Measurements from ENCODE around the gene KIF4B.
"Not testable (repeated sequence)": the region's sequence is repeated elsewhere in the genome, so short reads cannot be mapped to it uniquely, and the experiment has no call there.

KIF4B gene

DNA sequence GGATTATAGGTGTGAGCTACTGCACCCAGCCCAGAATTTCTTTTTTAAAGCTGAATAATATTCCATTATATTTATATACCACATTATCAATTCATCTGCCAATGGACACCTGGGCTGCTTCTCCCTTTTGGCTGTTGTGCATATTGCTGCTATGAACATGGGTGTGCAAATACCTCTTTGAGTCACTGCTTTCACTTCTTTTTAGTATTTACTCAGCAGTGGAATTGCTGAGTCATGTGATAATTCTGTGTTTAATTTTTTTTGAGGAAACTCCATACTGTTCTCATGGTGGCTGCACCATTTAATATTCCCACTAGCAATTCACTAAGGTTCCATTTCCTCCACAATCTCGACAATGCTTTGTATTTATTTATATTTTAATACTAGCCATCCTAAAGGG, 36.1 kb upstream of the KIF4B start:
- TF ChIP-seq, protein P1, sequence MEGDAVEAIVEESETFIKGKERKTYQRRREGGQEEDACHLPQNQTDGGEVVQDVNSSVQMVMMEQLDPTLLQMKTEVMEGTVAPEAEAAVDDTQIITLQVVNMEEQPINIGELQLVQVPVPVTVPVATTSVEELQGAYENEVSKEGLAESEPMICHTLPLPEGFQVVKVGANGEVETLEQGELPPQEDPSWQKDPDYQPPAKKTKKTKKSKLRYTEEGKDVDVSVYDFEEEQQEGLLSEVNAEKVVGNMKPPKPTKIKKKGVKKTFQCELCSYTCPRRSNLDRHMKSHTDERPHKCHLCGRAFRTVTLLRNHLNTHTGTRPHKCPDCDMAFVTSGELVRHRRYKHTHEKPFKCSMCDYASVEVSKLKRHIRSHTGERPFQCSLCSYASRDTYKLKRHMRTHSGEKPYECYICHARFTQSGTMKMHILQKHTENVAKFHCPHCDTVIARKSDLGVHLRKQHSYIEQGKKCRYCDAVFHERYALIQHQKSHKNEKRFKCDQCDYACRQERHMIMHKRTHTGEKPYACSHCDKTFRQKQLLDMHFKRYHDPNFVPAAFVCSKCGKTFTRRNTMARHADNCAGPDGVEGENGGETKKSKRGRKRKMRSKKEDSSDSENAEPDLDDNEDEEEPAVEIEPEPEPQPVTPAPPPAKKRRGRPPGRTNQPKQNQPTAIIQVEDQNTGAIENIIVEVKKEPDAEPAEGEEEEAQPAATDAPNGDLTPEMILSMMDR (conservative IDR thresholded peaks at IDR 0.05; ENCODE audit: low read depth, low read length): no peak
- no peaks in the 10 kb centered on the region for H3K27me3 ChIP-seq (ENCODE audit: insufficient read depth, low read depth)
- H3K27ac ChIP-seq: no peak overlapping the region
- no peaks in the 10 kb centered on the region for H3K79me2 ChIP-seq (ENCODE audit: insufficient read depth, low read depth)
- H3K4me1 ChIP-seq (ENCODE audit: low read depth, poor library complexity, severe bottlenecking): no peaks in the 10 kb centered on the region
- no peak overlapping the region for H3K4me2 ChIP-seq
- no peak overlapping the region for H2AFZ ChIP-seq (ENCODE audit: low read depth)
- H3K9ac ChIP-seq: no peak overlapping the region
- H4K20me1 ChIP-seq (ENCODE audit: insufficient read depth): no peaks in the 10 kb centered on the region
- H3K36me3 ChIP-seq (ENCODE audit: insufficient read depth): no peaks in the 10 kb centered on the region
- H3K4me3 ChIP-seq (IDR thresholded peaks at IDR 0.05; ENCODE audit: insufficient read depth, low read depth, low read length): no peak overlapping the region

DNA sequence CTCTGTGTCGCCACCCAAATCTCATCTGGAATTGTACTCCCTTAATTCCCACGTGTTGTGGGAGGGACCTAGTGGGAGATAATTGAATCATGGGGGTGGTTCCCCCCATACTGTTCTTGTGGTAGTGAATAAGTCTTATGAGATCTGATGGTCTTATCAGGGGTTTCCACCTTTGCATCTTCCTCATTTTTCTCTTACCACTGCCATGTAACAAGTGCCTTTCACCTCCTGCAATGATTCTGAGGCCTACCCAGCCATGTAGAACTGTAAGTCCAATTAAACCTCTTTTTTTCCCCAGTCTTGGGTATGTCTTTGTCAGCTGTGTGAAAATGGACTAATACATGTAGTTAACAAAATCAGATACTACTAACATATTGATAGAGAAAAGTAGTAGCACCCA, 35.3 kb upstream of the KIF4B start:
- not testable (repeated sequence) for H3K4me3 ChIP-seq (IDR thresholded peaks at IDR 0.05; ENCODE audit: insufficient read depth, low read depth, low read length); H2AFZ ChIP-seq (ENCODE audit: low read depth); H3K27me3 ChIP-seq (ENCODE audit: insufficient read depth, low read depth); H3K4me1 ChIP-seq (ENCODE audit: low read depth, poor library complexity, severe bottlenecking); H3K79me2 ChIP-seq (ENCODE audit: insufficient read depth, low read depth); H3K27ac ChIP-seq; H4K20me1 ChIP-seq (ENCODE audit: insufficient read depth); H3K36me3 ChIP-seq (ENCODE audit: insufficient read depth); H3K4me2 ChIP-seq; H3K9ac ChIP-seq

DNA sequence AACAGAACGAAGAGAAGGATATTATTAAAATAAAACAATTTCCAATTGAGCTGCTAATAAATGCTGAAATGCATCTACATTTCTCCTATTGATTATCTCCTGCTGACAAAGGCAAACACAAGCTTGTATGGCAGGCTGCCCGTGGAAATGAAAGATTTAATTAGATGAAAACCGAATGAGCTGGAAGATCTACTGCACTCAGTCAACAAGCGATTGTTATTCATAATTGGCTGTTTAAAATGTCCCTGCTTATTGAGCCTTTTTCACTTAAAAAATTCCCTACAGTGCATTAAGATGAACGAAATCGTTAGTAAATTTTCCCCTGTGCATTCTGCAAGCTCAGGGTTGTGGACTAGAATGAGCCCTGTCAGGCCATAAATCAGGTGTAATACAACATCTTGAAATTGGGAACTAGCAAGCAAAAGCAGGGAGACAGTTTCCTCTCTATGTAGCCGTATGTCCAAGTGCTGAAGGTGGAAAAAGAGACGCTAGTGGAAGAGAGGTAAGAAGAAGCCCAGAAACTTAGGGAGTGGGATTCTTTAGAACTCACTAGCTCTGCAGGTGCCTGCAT, 28.5 kb upstream of the KIF4B start:
- H3K27me3 ChIP-seq (ENCODE audit: insufficient read depth, low read depth): no peaks in the 10 kb centered on the region
- no peak overlapping the region for H3K27ac ChIP-seq
- H4K20me1 ChIP-seq (ENCODE audit: insufficient read depth): no peaks in the 10 kb centered on the region
- no peak overlapping the region for H3K4me3 ChIP-seq (IDR thresholded peaks at IDR 0.05; ENCODE audit: insufficient read depth, low read depth, low read length)
- H3K4me2 ChIP-seq: no peak overlapping the region
- no peak overlapping the region for H3K9ac ChIP-seq
- H3K36me3 ChIP-seq (ENCODE audit: insufficient read depth): no peaks in the 10 kb centered on the region
- H3K4me1 ChIP-seq (ENCODE audit: low read depth, poor library complexity, severe bottlenecking): no peaks in the 10 kb centered on the region
- H3K79me2 ChIP-seq (ENCODE audit: insufficient read depth, low read depth): no peaks in the 10 kb centered on the region
- no peak overlapping the region for H2AFZ ChIP-seq (ENCODE audit: low read depth)
- TF ChIP-seq, protein P1 (conservative IDR thresholded peaks at IDR 0.05; ENCODE audit: low read depth, low read length): no peak

DNA sequence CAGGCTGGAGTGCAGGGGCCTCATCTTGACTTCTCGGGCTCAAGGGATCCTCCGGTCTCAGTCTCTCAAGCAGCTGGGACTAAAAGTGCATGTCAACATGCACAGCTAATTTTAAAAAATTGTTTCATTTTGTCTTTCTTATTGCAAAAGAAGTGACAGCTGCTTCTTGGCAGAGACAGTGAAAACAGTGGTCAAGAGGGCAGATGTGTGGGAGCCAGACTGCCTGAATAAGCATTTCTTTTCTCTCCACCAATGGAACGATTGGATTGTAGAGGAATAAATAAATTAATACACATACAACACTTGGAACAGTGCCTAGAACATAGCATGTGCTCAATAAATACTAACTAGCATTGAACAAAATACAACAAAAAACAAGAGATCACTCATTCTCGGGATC, 27.4 kb upstream of the KIF4B start:
- TF ChIP-seq, protein P1 (conservative IDR thresholded peaks at IDR 0.05; ENCODE audit: low read depth, low read length): no peak
- Histone ChIP-seq H4K20me1 (ENCODE audit: insufficient read depth) (no peaks in the 10 kb centered on the region), H3K4me1 (ENCODE audit: low read depth, poor library complexity, severe bottlenecking) (no peaks in the 10 kb centered on the region), H3K9ac (no peak overlapping the region), H3K27ac (no peak overlapping the region), H3K4me3 (IDR thresholded peaks at IDR 0.05; ENCODE audit: insufficient read depth, low read depth, low read length) (no peak overlapping the region), H3K36me3 (ENCODE audit: insufficient read depth) (no peaks in the 10 kb centered on the region), H3K4me2 (no peak overlapping the region), H3K27me3 (ENCODE audit: insufficient read depth, low read depth) (no peaks in the 10 kb centered on the region), H3K79me2 (ENCODE audit: insufficient read depth, low read depth) (no peaks in the 10 kb centered on the region), H2AFZ (ENCODE audit: low read depth) (no peak overlapping the region)

DNA sequence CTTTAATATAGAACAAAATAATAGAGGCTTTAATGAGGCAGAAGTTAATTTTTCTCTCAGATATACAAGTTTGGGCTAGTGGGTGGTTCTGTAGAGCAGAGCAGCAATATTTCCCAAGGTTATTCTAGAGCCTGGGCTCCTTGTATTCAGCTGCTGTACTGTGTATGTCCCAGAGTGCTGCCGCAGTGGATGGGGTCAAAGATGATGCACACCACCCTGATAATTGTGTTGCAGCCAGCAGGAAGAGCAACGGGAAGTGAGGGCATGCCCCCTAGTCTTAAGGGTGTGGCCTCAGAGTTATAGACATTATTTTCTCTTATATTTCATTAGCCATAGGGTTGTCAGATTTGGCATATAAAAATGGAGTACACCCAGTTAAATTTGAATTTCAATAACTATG, 23.9 kb upstream of the KIF4B start:
- TF ChIP-seq, protein P1 (conservative IDR thresholded peaks at IDR 0.05; ENCODE audit: low read depth, low read length): no peak
- Histone ChIP-seq H2AFZ (ENCODE audit: low read depth) (no peak overlapping the region), H3K4me1 (ENCODE audit: low read depth, poor library complexity, severe bottlenecking) (no peaks in the 10 kb centered on the region), H3K79me2 (ENCODE audit: insufficient read depth, low read depth) (no peaks in the 10 kb centered on the region), H3K4me2 (no peak overlapping the region), H3K4me3 (IDR thresholded peaks at IDR 0.05; ENCODE audit: insufficient read depth, low read depth, low read length) (no peak overlapping the region), H3K27me3 (ENCODE audit: insufficient read depth, low read depth) (no peaks in the 10 kb centered on the region), H3K27ac (no peak overlapping the region), H3K36me3 (ENCODE audit: insufficient read depth) (no peaks in the 10 kb centered on the region), H3K9ac (no peak overlapping the region), H4K20me1 (ENCODE audit: insufficient read depth) (no peaks in the 10 kb centered on the region)
